Dendritic cell treated with granulocyte-macrophage colony-stimulating factor and Interleukin-4, amounts not matched to agents 40 ng/mL and 50 ng/mL, for 4 days (primary cell): Measurements from ENCODE around the gene TRAPPC12.

ENCODE experiments used
- H3K27ac Mint-ChIP-seq: one replicate; pipeline ENCODE4 v1.8.0; 2022; ENCODE audit warnings: mild to moderate bottlenecking, mixed read lengths
- H3K27me3 Mint-ChIP-seq: one replicate; pipeline ENCODE4 v1.8.0; 2022; ENCODE audit warnings: mild to moderate bottlenecking, mixed read lengths
- H3K36me3 Mint-ChIP-seq: one replicate; pipeline ENCODE4 v1.8.0; 2022; ENCODE audit warnings: low read depth, mixed read lengths
- H3K4me1 Mint-ChIP-seq: one replicate; pipeline ENCODE4 v1.8.0; 2022; ENCODE audit warnings: low read depth, mixed read lengths
- H3K4me3 Mint-ChIP-seq: one replicate; pipeline ENCODE4 v1.8.0; 2022; ENCODE audit warnings: mild to moderate bottlenecking, moderate library complexity, mixed read lengths
- H3K9me3 Mint-ChIP-seq: one replicate; pipeline ENCODE4 v1.8.0; 2022; ENCODE audit warnings: mixed read lengths
- intact Hi-C: fragments of 100-400 bp; cut with micrococcal nuclease; formaldehyde crosslinking; loops from one replicate; pipeline ENCODE4 v1.15.0; 2022

The TRAPPC12 gene

GRCh38 chr2:3406501-3406900 lies 27.0 kb downstream of the TRAPPC12 start:
- intact Hi-C loops: no loop called here

GRCh38 chr2:3408781-3409180 lies 29.3 kb downstream of the TRAPPC12 start:
- Mint-ChIP-seq H3K36me3 (peaks cover 49% of the 10 kb centered on the region), H3K4me3 (no peak overlapping the region), H3K27me3 (no peaks in the 10 kb centered on the region), H3K9me3 (no peaks in the 10 kb centered on the region), H3K27ac (peak overlapping the region; percentile 13), H3K4me1 (peaks cover 20% of the 10 kb centered on the region)
- intact Hi-C loops: no loop called here

More at GRCh38 chr2:3406501-3406900, 27.0 kb downstream of the TRAPPC12 start:
- no peaks in the 10 kb centered on the region for H3K9me3 Mint-ChIP-seq
- H3K4me1 Mint-ChIP-seq: peaks cover 20% of the 10 kb centered on the region
- H3K36me3 Mint-ChIP-seq: peaks cover 62% of the 10 kb centered on the region
- no peak overlapping the region for H3K4me3 Mint-ChIP-seq
- no peak overlapping the region for H3K27ac Mint-ChIP-seq
- no peaks in the 10 kb centered on the region for H3K27me3 Mint-ChIP-seq

GRCh38 chr2:3409627-3410170 lies 30.2 kb downstream of the TRAPPC12 start:
- H3K4me3 Mint-ChIP-seq: no peak overlapping the region

GRCh38 chr2:3411103-3411502 lies 31.6 kb downstream of the TRAPPC12 start:
- Mint-ChIP-seq H3K4me1 (peaks cover 16% of the 10 kb centered on the region), H3K27me3 (no peaks in the 10 kb centered on the region)
- intact Hi-C loops: no loop called here

More at GRCh38 chr2:3409627-3410170, 30.2 kb downstream of the TRAPPC12 start:
- H3K4me1 Mint-ChIP-seq: peaks cover 20% of the 10 kb centered on the region
- intact Hi-C loops: no loop called here
- H3K27me3 Mint-ChIP-seq: no peaks in the 10 kb centered on the region
- no peaks in the 10 kb centered on the region for H3K9me3 Mint-ChIP-seq
- peak overlapping the region; percentile 3 for H3K27ac Mint-ChIP-seq
- H3K36me3 Mint-ChIP-seq: peaks cover 49% of the 10 kb centered on the region

GRCh38 chr2:3413697-3414096 lies 34.2 kb downstream of the TRAPPC12 start:
- no peak overlapping the region for H3K27ac Mint-ChIP-seq

More at GRCh38 chr2:3411103-3411502, 31.6 kb downstream of the TRAPPC12 start:
- peaks cover 53% of the 10 kb centered on the region for H3K36me3 Mint-ChIP-seq
- no peak overlapping the region for H3K27ac Mint-ChIP-seq
- H3K9me3 Mint-ChIP-seq: no peaks in the 10 kb centered on the region
- H3K4me3 Mint-ChIP-seq: no peak overlapping the region

GRCh38 chr2:3414133-3414860 lies 34.8 kb downstream of the TRAPPC12 start:
- no peaks in the 10 kb centered on the region for H3K27me3 Mint-ChIP-seq
- no peaks in the 10 kb centered on the region for H3K9me3 Mint-ChIP-seq
- intact Hi-C loops: no loop called here
- H3K27ac Mint-ChIP-seq: no peak overlapping the region
- no peak overlapping the region for H3K4me3 Mint-ChIP-seq
- peaks cover 6% of the 10 kb centered on the region for H3K4me1 Mint-ChIP-seq
- H3K36me3 Mint-ChIP-seq: peaks cover 61% of the 10 kb centered on the region

More at GRCh38 chr2:3413697-3414096, 34.2 kb downstream of the TRAPPC12 start:
- Mint-ChIP-seq H3K4me3 (no peak overlapping the region), H3K9me3 (no peaks in the 10 kb centered on the region), H3K36me3 (peaks cover 59% of the 10 kb centered on the region), H3K27me3 (no peaks in the 10 kb centered on the region), H3K4me1 (peaks cover 10% of the 10 kb centered on the region)
- intact Hi-C loops: no loop called here

GRCh38 chr2:3418766-3419404 lies 39.4 kb downstream of the TRAPPC12 start:
- no peak overlapping the region for H3K27ac Mint-ChIP-seq

GRCh38 chr2:3420076-3420768 lies 40.7 kb downstream of the TRAPPC12 start:
- H3K27ac Mint-ChIP-seq: no peak overlapping the region

More at GRCh38 chr2:3418766-3419404, 39.4 kb downstream of the TRAPPC12 start:
- H3K9me3 Mint-ChIP-seq: no peaks in the 10 kb centered on the region
- H3K4me3 Mint-ChIP-seq: no peak overlapping the region
- H3K27me3 Mint-ChIP-seq: no peaks in the 10 kb centered on the region
- peaks cover 92% of the 10 kb centered on the region for H3K36me3 Mint-ChIP-seq
- intact Hi-C loops: no loop called here
- H3K4me1 Mint-ChIP-seq: peaks cover 4% of the 10 kb centered on the region

GRCh38 chr2:3420769-3421397 lies 41.4 kb downstream of the TRAPPC12 start:
- no peak overlapping the region for H3K27ac Mint-ChIP-seq
- H3K36me3 Mint-ChIP-seq: peaks cover 92% of the 10 kb centered on the region
- intact Hi-C loops: no loop called here

More at GRCh38 chr2:3420076-3420768, 40.7 kb downstream of the TRAPPC12 start:
- peaks cover 92% of the 10 kb centered on the region for H3K36me3 Mint-ChIP-seq
- H3K4me3 Mint-ChIP-seq: no peak overlapping the region
- peaks cover 5% of the 10 kb centered on the region for H3K4me1 Mint-ChIP-seq
- no peaks in the 10 kb centered on the region for H3K27me3 Mint-ChIP-seq
- H3K9me3 Mint-ChIP-seq: no peaks in the 10 kb centered on the region
- intact Hi-C loops: no loop called here

GRCh38 chr2:3421580-3421979 lies 42.1 kb downstream of the TRAPPC12 start:
- peaks cover 96% of the 10 kb centered on the region for H3K36me3 Mint-ChIP-seq
- H3K27ac Mint-ChIP-seq: no peak overlapping the region
- H3K4me1 Mint-ChIP-seq: peaks cover 5% of the 10 kb centered on the region
- intact Hi-C loops: no loop called here
- no peaks in the 10 kb centered on the region for H3K9me3 Mint-ChIP-seq
- no peaks in the 10 kb centered on the region for H3K27me3 Mint-ChIP-seq
- H3K4me3 Mint-ChIP-seq: no peak overlapping the region

More at GRCh38 chr2:3420769-3421397, 41.4 kb downstream of the TRAPPC12 start:
- H3K9me3 Mint-ChIP-seq: no peaks in the 10 kb centered on the region
- no peak overlapping the region for H3K4me3 Mint-ChIP-seq
- peaks cover 5% of the 10 kb centered on the region for H3K4me1 Mint-ChIP-seq
- H3K27me3 Mint-ChIP-seq: no peaks in the 10 kb centered on the region

GRCh38 chr2:3422161-3422779 lies 42.8 kb downstream of the TRAPPC12 start:
- Mint-ChIP-seq H3K27me3 (no peaks in the 10 kb centered on the region), H3K9me3 (no peaks in the 10 kb centered on the region), H3K4me3 (no peak overlapping the region), H3K36me3 (peaks cover 96% of the 10 kb centered on the region), H3K27ac (no peak overlapping the region), H3K4me1 (peaks cover 5% of the 10 kb centered on the region)
- intact Hi-C loops: no loop called here

- Mint-ChIP-seq H3K27ac (no peak overlapping the region), H3K9me3 (no peaks in the 10 kb centered on the region), H3K4me1 (peaks cover 6% of the 10 kb centered on the region), H3K4me3 (no peak overlapping the region), H3K27me3 (no peaks in the 10 kb centered on the region), H3K36me3 (peaks cover 94% of the 10 kb centered on the region)
- intact Hi-C loops: loop anchor here (1.0 kb wide), 1 partner anchor 228 kb away; no protein-coding TSS in a partner anchor
Measured at GRCh38 chr2:3423492-3424170, 44.1 kb downstream of the TRAPPC12 start.
